GM12873 (cell line): ENCODE results near the gene CFAP141.

ENCODE experiments used
- TF ChIP-seq, protein P1 (sequence below): IDR thresholded peaks from 2 replicates; pipeline ENCODE4 v1.5.1; 2012; ENCODE audit warnings: low read depth, mild to moderate bottlenecking, moderate library complexity, low read length, control low read depth; ENCODE audit not compliant: insufficient read depth; ENCODE audit errors: missing control alignments

Gene CFAP141

GRCh38 chr1:154236855-154237254, 30.7 kb upstream of the CFAP141 start:
- TF ChIP-seq, protein P1, sequence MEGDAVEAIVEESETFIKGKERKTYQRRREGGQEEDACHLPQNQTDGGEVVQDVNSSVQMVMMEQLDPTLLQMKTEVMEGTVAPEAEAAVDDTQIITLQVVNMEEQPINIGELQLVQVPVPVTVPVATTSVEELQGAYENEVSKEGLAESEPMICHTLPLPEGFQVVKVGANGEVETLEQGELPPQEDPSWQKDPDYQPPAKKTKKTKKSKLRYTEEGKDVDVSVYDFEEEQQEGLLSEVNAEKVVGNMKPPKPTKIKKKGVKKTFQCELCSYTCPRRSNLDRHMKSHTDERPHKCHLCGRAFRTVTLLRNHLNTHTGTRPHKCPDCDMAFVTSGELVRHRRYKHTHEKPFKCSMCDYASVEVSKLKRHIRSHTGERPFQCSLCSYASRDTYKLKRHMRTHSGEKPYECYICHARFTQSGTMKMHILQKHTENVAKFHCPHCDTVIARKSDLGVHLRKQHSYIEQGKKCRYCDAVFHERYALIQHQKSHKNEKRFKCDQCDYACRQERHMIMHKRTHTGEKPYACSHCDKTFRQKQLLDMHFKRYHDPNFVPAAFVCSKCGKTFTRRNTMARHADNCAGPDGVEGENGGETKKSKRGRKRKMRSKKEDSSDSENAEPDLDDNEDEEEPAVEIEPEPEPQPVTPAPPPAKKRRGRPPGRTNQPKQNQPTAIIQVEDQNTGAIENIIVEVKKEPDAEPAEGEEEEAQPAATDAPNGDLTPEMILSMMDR: no peak

DNA sequence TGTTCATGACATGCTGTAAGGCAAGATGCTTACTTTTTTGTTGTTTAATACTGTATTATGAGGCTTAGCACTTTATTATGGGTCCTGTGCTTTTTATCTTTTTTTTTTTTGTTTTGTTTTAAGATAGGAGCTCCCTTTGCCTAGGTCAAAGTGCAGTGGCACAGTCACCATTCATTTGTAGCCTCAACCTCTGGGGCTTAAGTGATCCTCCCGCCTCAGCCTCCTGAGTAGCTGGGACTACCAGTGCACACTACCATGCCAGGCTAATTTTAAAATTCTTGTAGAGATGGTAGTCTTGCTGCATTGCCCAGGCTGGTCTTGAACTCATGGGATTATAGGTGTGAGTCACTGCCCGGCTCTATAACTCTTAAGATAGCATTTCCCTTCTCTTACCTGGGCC, 19.2 kb upstream of the CFAP141 start:
- TF ChIP-seq, protein P1: no peak

DNA sequence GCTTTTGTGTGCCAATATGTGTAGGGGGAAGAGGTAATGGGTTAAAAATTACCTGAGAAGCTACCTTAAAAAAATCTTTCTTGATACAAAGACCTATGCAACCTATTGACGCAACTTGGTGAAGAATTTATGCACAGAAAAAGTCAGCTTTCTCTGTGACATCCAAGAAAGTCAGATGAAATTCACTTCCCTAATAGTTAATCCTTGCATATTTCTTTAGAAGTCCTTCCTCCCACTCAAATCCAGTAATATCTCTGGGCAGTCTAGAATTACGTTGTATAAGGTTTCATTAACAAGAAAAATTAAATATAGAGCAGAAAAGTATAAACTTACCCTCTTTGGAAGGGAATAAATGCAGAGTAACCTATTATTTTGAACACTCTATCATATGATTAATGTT, 17.5 kb upstream of the CFAP141 start:
- TF ChIP-seq, protein P1: no peak

DNA sequence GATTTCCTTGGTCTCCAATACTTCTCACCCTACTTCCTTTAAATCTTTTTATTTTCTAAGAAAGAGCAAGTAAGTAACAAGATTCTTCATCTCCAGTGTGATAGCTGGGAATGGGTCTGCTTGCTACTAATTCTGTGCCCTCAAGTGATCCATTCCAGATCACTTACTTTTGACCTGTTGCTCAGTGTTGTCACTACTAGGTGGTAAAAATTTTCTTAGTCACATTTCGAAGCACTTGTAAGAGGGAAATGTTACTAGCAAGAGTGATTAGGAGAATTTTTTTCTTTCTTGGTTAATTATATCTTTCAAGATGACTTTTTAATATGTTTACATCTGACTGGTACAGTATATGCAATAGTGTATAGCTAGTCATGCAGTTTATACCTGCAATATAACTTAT, 16.8 kb upstream of the CFAP141 start:
- TF ChIP-seq, protein P1: no peak

- TF ChIP-seq, protein P1: no peak
Observed at GRCh38 chr1:154222518-154222917, 16.4 kb upstream of the CFAP141 start.

DNA sequence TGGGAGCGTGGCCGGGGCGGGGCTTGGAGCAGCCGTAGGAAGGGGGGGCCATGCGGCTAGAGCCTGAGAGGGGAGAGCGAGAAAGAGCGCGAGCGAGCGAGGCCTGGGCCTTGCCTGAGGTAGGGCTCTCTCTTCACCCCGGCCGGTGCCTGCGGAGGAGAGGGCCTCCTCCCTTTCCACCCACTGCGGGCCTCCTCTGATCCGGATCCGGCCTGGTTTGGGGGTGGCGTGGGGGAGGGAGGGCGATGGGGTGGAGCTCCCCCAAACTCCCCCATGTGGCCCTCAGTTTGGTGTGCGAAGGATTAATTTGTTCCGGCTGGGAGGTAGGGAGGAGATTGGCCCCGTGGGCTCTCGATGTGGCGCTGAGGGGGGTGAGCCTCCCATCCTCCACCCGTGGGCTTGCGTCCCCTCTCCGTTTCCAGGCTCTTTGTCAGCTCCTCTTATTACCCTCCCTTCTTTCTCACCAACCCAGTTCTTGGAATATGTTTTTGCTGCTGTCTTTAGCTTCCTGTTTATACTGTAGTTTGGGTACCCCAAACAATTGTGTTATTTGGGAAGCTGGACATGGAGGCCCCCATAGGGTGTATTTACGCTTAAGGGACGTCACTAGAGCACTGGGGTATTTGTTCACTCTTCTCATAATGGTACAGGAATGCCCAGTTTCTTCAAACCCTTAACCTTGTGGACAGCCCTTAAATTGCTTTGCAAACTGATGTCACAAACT, 15.3 kb upstream of the CFAP141 start:
- TF ChIP-seq, protein P1: no peak

DNA sequence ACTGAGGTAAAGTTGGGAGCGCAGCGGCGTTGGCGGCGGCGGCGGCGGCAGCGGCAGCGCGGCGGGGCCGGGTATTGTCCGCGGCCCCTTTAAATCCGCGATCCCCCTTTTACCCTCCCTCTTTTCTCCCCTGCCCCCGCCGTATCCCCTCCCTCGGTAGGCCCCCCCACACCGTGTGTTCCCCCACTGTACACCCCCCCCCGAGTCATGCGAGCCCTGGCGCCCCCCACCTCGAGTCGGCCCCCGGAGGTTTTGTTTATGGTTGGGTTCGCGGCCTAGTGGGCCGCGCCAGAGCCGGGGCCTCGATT, 14.8 kb upstream of the CFAP141 start:
- TF ChIP-seq, protein P1: no peak
